Subcutaneous adipose tissue (tissue), 4 donors: Measurements from ENCODE around the gene CPLX4. TPM values are rescaled to one million over a fixed set of nuclear protein-coding genes. Genes with fewer than 3 reads are reported as not detected.

ENCODE experiments used
- total RNA-seq, 4 donors: library from RNA; depleted of rRNA; stranded (reverse); fragments of >200 nt; gene quantifications; one replicate each; pipeline ENCODE4 v1.1.0, GENCODE V29; 2016
- TF ChIP-seq, protein P1 (sequence below): fragments of 450-650 bp; IDR thresholded peaks from one replicate; pipeline ENCODE4 v1.5.1; 2016; ENCODE audit warnings: low read depth, mild to moderate bottlenecking, control low read depth, antibody characterized with exemption, moderate library complexity

The CPLX4 gene
- total RNA-seq, 4 donors from 2014 or later: not detected

GRCh38 chr18:59249199-59249774, 69.2 kb downstream of the CPLX4 start:
- TF ChIP-seq, protein P1, sequence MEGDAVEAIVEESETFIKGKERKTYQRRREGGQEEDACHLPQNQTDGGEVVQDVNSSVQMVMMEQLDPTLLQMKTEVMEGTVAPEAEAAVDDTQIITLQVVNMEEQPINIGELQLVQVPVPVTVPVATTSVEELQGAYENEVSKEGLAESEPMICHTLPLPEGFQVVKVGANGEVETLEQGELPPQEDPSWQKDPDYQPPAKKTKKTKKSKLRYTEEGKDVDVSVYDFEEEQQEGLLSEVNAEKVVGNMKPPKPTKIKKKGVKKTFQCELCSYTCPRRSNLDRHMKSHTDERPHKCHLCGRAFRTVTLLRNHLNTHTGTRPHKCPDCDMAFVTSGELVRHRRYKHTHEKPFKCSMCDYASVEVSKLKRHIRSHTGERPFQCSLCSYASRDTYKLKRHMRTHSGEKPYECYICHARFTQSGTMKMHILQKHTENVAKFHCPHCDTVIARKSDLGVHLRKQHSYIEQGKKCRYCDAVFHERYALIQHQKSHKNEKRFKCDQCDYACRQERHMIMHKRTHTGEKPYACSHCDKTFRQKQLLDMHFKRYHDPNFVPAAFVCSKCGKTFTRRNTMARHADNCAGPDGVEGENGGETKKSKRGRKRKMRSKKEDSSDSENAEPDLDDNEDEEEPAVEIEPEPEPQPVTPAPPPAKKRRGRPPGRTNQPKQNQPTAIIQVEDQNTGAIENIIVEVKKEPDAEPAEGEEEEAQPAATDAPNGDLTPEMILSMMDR: no peak

DNA sequence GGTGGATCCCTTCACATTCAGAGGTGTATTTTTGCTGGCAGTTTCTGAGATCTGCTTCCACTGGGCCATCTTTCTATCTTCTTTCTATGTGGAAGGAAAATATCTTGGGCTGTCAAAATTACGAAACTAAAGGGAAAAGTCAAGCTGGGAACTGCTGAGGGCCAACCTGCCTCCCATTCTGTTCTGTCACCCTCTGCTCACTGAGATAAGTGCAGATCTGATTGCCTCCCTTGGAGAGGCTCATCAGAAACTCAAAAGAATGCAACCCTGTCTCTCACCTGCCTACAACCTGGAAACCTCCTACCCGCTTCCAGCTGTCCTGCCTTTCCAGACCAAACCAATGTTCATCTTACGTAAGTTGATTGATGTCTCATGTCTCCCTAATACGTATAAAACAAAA, 71.7 kb downstream of the CPLX4 start:
- TF ChIP-seq, protein P1: no peak

Other genes with a start within 250 kb of the CPLX4 start
- gene SEC11C, start 178.8 kb downstream of the CPLX4 start, total RNA-seq: 10 to 100 TPM in 3 of 4 donors, 1 to 10 TPM in 1; 8.3 to 28.4 (median 15.7) TPM
- gene GRP, start 98.5 kb downstream of the CPLX4 start, total RNA-seq: not detected
- not detected for gene RAX, start 45.2 kb downstream of the CPLX4 start, total RNA-seq
- 100 to 1,000 TPM in 1 of 4 donors, 10 to 100 TPM in 3; 69.5 to 103 (median 81.2) TPM for gene LMAN1, start 40.6 kb upstream of the CPLX4 start, total RNA-seq